GM12878 (cell line): ENCODE measurements around the gene CDC45.

Experiments used
- EGR1 ChIP-seq, 2 experiments: IDR thresholded peaks; 1 replicate in 1 of 2; 2 replicates in 1 of 2; pipeline ENCODE4 v1.6.1; 2011 to 2012; ENCODE audit warnings: low read depth in 2 of 2, low read length in 2 of 2, borderline replicate concordance in 1 of 2, mild to moderate bottlenecking in 1 of 2, moderate library complexity in 1 of 2
- EZH2 ChIP-seq: IDR thresholded peaks from 2 replicates; pipeline ENCODE4 v1.6.1; 2012; ENCODE audit warnings: low read depth, mild to moderate bottlenecking, control low read depth, inconsistent platforms, low read length, borderline replicate concordance; ENCODE audit not compliant: control insufficient read depth
- NFYB ChIP-seq: IDR thresholded peaks from 2 replicates; pipeline ENCODE4 v1.6.1; 2011; ENCODE audit warnings: low read depth, mild to moderate bottlenecking, low read length, improper control_type of control experiment, moderate library complexity; ENCODE audit not compliant: insufficient read depth
- NR2C1 ChIP-seq: fragments of 450-650 bp; IDR thresholded peaks from 2 replicates; pipeline ENCODE4 v1.6.1; 2017; ENCODE audit warnings: antibody characterized with exemption, mild to moderate bottlenecking, moderate library complexity
- POLR2A ChIP-seq: IDR thresholded peaks from 2 replicates; pipeline ENCODE4 v1.6.1; 2011; ENCODE audit warnings: low read depth, mild to moderate bottlenecking, low read length
- SMAD1 ChIP-seq: fragments of 450-650 bp; IDR thresholded peaks from 2 replicates; pipeline ENCODE4 v1.6.1; 2018; ENCODE audit warnings: mild to moderate bottlenecking, low read depth; ENCODE audit not compliant: partially characterized antibody
- TAF1 ChIP-seq: IDR thresholded peaks from 2 replicates; pipeline ENCODE4 v1.6.1; 2011; ENCODE audit warnings: mild to moderate bottlenecking, low read depth, low read length, borderline replicate concordance
- YBX1 ChIP-seq: fragments of 450-650 bp; IDR thresholded peaks from 2 replicates; pipeline ENCODE4 v1.6.1; 2016; ENCODE audit warnings: antibody characterized with exemption
- ZNF274 ChIP-seq: IDR thresholded peaks from one replicate; pipeline ENCODE4 v1.8.0; 2011; ENCODE audit not compliant: insufficient read length, insufficient read depth
- TF ChIP-seq, protein P1 (sequence below): fragments of 450-650 bp; formaldehyde crosslinking; IDR thresholded peaks from 2 replicates; pipeline ENCODE4 v1.4.0; 2020; ENCODE audit warnings: mild to moderate bottlenecking, moderate library complexity
- TF ChIP-seq, protein P2 (sequence below): IDR thresholded peaks from 2 replicates; pipeline ENCODE4 v1.6.1; 2012; ENCODE audit warnings: low read depth, low read length, improper control_type of control experiment
- TF ChIP-seq, protein P3 (sequence below), 3 experiments: IDR thresholded peaks in 2 of 3; conservative IDR thresholded peaks in 1 of 3; 2 replicates each; pipeline ENCODE4 v1.5.1; 2011; ENCODE audit warnings: low read depth in 3 of 3, low read length in 3 of 3, mild to moderate bottlenecking in 3 of 3, control low read depth in 2 of 3, moderate library complexity in 2 of 3, inconsistent platforms in 1 of 3, mixed read lengths in 1 of 3; ENCODE audit not compliant: control insufficient read depth in 2 of 3, insufficient read depth in 1 of 3; ENCODE audit errors: extremely low read depth in 1 of 3

DNA sequence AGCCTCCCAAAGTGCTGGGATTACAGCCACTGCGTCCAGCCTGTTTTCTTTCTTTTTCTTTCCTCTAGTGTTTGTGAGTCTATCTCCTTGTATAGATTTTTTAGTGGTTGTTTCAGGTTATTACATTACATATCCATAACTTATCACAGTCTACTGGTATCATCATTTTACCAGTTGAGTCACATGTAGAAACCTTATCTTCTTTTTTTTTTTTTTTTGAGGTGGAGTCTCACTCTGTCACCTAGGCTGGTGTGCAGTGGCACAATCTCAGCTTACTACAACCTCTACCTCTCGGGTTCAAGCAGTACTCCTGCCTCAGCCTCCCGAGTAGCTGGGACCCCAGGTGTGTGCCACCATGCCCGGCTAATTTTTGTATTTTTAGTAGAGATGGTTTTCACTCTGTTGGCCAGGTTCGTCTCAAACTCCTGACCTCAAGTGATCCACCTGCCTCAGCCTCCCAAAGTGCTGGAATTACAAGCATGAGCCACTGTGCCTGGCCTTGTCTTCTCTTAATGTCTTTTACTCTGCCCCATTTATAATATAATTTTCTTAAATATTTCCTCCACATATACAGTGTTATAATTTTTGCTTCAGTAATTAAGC is 11.0 kb downstream of the CDC45 start:
- TF ChIP-seq EGR1 (IDR thresholded peaks at IDR 0.05; ENCODE audit: borderline replicate concordance in 1 of 2, low read depth in 2 of 2, low read length in 2 of 2) (no peak), SMAD1 (no peak), EZH2 (no peak), ZNF274 (no peak), TAF1 (no peak), NFYB (no peak), NR2C1 (no peak), YBX1 (no peak), POLR2A (no peak)
- TF ChIP-seq, protein P1, sequence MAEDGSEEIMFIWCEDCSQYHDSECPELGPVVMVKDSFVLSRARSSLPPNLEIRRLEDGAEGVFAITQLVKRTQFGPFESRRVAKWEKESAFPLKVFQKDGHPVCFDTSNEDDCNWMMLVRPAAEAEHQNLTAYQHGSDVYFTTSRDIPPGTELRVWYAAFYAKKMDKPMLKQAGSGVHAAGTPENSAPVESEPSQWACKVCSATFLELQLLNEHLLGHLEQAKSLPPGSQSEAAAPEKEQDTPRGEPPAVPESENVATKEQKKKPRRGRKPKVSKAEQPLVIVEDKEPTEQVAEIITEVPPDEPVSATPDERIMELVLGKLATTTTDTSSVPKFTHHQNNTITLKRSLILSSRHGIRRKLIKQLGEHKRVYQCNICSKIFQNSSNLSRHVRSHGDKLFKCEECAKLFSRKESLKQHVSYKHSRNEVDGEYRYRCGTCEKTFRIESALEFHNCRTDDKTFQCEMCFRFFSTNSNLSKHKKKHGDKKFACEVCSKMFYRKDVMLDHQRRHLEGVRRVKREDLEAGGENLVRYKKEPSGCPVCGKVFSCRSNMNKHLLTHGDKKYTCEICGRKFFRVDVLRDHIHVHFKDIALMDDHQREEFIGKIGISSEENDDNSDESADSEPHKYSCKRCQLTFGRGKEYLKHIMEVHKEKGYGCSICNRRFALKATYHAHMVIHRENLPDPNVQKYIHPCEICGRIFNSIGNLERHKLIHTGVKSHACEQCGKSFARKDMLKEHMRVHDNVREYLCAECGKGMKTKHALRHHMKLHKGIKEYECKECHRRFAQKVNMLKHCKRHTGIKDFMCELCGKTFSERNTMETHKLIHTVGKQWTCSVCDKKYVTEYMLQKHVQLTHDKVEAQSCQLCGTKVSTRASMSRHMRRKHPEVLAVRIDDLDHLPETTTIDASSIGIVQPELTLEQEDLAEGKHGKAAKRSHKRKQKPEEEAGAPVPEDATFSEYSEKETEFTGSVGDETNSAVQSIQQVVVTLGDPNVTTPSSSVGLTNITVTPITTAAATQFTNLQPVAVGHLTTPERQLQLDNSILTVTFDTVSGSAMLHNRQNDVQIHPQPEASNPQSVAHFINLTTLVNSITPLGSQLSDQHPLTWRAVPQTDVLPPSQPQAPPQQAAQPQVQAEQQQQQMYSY (CRISPR knock-in tag) = no peak
- TF ChIP-seq, protein P2, sequence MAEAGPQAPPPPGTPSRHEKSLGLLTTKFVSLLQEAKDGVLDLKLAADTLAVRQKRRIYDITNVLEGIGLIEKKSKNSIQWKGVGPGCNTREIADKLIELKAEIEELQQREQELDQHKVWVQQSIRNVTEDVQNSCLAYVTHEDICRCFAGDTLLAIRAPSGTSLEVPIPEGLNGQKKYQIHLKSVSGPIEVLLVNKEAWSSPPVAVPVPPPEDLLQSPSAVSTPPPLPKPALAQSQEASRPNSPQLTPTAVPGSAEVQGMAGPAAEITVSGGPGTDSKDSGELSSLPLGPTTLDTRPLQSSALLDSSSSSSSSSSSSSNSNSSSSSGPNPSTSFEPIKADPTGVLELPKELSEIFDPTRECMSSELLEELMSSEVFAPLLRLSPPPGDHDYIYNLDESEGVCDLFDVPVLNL = no peak
- TF ChIP-seq, protein P3, sequence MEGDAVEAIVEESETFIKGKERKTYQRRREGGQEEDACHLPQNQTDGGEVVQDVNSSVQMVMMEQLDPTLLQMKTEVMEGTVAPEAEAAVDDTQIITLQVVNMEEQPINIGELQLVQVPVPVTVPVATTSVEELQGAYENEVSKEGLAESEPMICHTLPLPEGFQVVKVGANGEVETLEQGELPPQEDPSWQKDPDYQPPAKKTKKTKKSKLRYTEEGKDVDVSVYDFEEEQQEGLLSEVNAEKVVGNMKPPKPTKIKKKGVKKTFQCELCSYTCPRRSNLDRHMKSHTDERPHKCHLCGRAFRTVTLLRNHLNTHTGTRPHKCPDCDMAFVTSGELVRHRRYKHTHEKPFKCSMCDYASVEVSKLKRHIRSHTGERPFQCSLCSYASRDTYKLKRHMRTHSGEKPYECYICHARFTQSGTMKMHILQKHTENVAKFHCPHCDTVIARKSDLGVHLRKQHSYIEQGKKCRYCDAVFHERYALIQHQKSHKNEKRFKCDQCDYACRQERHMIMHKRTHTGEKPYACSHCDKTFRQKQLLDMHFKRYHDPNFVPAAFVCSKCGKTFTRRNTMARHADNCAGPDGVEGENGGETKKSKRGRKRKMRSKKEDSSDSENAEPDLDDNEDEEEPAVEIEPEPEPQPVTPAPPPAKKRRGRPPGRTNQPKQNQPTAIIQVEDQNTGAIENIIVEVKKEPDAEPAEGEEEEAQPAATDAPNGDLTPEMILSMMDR (IDR thresholded peaks at IDR 0.05 in 2 of 3, conservative IDR thresholded peaks at IDR 0.05 in 1 of 3; ENCODE audit: control insufficient read depth in 2 of 3, extremely low read depth in 1 of 3, insufficient read depth in 1 of 3, low read depth in 3 of 3, low read length in 3 of 3) = no peak
